HepG2 (cell line): ENCODE data around the gene FASTK. TPM values are rescaled to one million over a fixed set of nuclear protein-coding genes. Genes with fewer than 3 reads are reported as not detected.
A peak's percentile ranks its signal among the peaks of the same experiment; 100 is the strongest.

Experiments
- GRHL1 ChIP-seq: sonication (generic); formaldehyde crosslinking; conservative IDR thresholded peaks from 2 replicates; pipeline ENCODE4 v1.8.0; 2022; ENCODE audit warnings: missing genetic modification reagents
- IKZF5 ChIP-seq: IDR thresholded peaks from 2 replicates; pipeline ENCODE4 v1.6.1; 2018; ENCODE audit warnings: missing genetic modification reagents, mild to moderate bottlenecking, missing compliant biosample characterization
- NFKBIZ ChIP-seq: IDR thresholded peaks from 2 replicates; pipeline ENCODE4 v1.6.1; 2018; ENCODE audit warnings: missing genetic modification reagents, missing compliant biosample characterization
- STAT6 ChIP-seq: sonication (generic); formaldehyde crosslinking; IDR thresholded peaks from 2 replicates; pipeline ENCODE4 v1.4.0; 2020; ENCODE audit warnings: missing genetic modification reagents, mild to moderate bottlenecking, borderline replicate concordance
- TBP ChIP-seq: sonication (generic); formaldehyde crosslinking; IDR thresholded peaks from 2 replicates; pipeline ENCODE4 v1.5.0; 2020; ENCODE audit warnings: missing genetic modification reagents
- ZBTB10 ChIP-seq: sonication (generic); formaldehyde crosslinking; IDR thresholded peaks from 2 replicates; pipeline ENCODE4 v1.4.0; 2020; ENCODE audit warnings: missing genetic modification reagents, borderline replicate concordance
- ZBTB3 ChIP-seq: sonication (generic); formaldehyde crosslinking; IDR thresholded peaks from 2 replicates; pipeline ENCODE4 v1.4.0; 2020; ENCODE audit warnings: low read depth, mild to moderate bottlenecking, moderate library complexity, missing genetic modification reagents, borderline replicate concordance
- ZMAT5 ChIP-seq: sonication (generic); formaldehyde crosslinking; IDR thresholded peaks from 2 replicates; pipeline ENCODE4 v1.5.0; 2020; ENCODE audit warnings: mild to moderate bottlenecking, low read depth, missing genetic modification reagents, borderline replicate concordance
- ZNF317 ChIP-seq: sonication (generic); formaldehyde crosslinking; IDR thresholded peaks from 2 replicates; pipeline ENCODE4 v1.5.0; 2020; ENCODE audit warnings: mild to moderate bottlenecking, missing genetic modification reagents
- polyA plus RNA-seq, 8 experiments: library from polyadenylated mRNA; depleted of rRNA in 3 of 8; stranded (reverse) in 7 of 8; unstranded in 1 of 8; fragments of >200 nt; fragmentation: Illumina TruSeq in 4 of 8; extraction: Trizol in 4 of 8; gene quantifications; 2 replicates each; pipeline versions ENCODE4 v1.2.1 to v1.2.3, GENCODE V29; 2011 to 2016; ENCODE audit warnings: low read depth in 4 of 8, missing spikeins in 1 of 8, mixed read lengths in 1 of 8; ENCODE audit not compliant: insufficient read depth in 1 of 8
- total RNA-seq, 5 experiments: library from RNA; depleted of rRNA; stranded (reverse); fragments of >200 nt; fragmentation: Illumina TruSeq; extraction: Trizol; gene quantifications; 2 replicates each; pipeline ENCODE4 v1.2.3, GENCODE V29; 2016; ENCODE audit warnings: low read depth in 1 of 5
- TF ChIP-seq, protein P1 (sequence below): sonication (generic); formaldehyde crosslinking; IDR thresholded peaks from 2 replicates; pipeline ENCODE4 v1.4.0; 2020; ENCODE audit warnings: missing genetic modification reagents, borderline replicate concordance

The FASTK gene
- total and polyA plus RNA-seq, 2 of the 13 experiments (the other 11 are each of a cell fraction or from before 2014, with no cell fraction given) = 52.9 to 55.7 TPM

GRCh38 chr7:151057989-151058780 is 22.4 kb downstream of the FASTK start (continued):
- no peak for TF ChIP-seq ZMAT5 (CRISPR knock-in tag)
- peak; percentile 82; the same call in 1 of the 2 replicates for TF ChIP-seq ZBTB10 (CRISPR knock-in tag)
- TF ChIP-seq NFKBIZ (CRISPR knock-in tag) = 0 out of 2 replicates have a peak, but pooled peaks have one; percentile 61
- TF ChIP-seq ZBTB3 = no peak
- TF ChIP-seq STAT6 (CRISPR knock-in tag) = peak; percentile 82; the same call in 1 of the 2 replicates
- TF ChIP-seq TBP = peak; percentile 91; the same call in 1 of the 2 replicates
- TF ChIP-seq GRHL1 (CRISPR knock-in tag) = no peak
- TF ChIP-seq ZNF317 (CRISPR knock-in tag) = no peak
- peak; percentile 46; the same call in 1 of the 2 replicates for TF ChIP-seq IKZF5 (CRISPR knock-in tag)
- TF ChIP-seq, protein P1, sequence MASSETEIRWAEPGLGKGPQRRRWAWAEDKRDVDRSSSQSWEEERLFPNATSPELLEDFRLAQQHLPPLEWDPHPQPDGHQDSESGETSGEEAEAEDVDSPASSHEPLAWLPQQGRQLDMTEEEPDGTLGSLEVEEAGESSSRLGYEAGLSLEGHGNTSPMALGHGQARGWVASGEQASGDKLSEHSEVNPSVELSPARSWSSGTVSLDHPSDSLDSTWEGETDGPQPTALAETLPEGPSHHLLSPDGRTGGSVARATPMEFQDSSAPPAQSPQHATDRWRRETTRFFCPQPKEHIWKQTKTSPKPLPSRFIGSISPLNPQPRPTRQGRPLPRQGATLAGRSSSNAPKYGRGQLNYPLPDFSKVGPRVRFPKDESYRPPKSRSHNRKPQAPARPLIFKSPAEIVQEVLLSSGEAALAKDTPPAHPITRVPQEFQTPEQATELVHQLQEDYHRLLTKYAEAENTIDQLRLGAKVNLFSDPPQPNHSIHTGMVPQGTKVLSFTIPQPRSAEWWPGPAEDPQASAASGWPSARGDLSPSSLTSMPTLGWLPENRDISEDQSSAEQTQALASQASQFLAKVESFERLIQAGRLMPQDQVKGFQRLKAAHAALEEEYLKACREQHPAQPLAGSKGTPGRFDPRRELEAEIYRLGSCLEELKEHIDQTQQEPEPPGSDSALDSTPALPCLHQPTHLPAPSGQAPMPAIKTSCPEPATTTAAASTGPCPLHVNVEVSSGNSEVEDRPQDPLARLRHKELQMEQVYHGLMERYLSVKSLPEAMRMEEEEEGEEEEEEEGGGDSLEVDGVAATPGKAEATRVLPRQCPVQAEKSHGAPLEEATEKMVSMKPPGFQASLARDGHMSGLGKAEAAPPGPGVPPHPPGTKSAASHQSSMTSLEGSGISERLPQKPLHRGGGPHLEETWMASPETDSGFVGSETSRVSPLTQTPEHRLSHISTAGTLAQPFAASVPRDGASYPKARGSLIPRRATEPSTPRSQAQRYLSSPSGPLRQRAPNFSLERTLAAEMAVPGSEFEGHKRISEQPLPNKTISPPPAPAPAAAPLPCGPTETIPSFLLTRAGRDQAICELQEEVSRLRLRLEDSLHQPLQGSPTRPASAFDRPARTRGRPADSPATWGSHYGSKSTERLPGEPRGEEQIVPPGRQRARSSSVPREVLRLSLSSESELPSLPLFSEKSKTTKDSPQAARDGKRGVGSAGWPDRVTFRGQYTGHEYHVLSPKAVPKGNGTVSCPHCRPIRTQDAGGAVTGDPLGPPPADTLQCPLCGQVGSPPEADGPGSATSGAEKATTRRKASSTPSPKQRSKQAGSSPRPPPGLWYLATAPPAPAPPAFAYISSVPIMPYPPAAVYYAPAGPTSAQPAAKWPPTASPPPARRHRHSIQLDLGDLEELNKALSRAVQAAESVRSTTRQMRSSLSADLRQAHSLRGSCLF (CRISPR knock-in tag) = no peak
